GM19324 (cell line): ENCODE measurements around the gene LHX3.

Experiments used
- ATAC-seq: cut with Tn5 transposase; IDR thresholded peaks from one replicate; pipeline ENCODE4 v1.9.1; 2021; ENCODE audit warnings: mild to moderate bottlenecking, moderate library complexity; ENCODE audit not compliant: unreplicated experiment, low FRiP score

LHX3 gene

GRCh38 chr9:136211006-136211405, 6.1 kb upstream of the LHX3 start:
- ATAC-seq, result no peak

GRCh38 chr9:136210276-136210675, 5.3 kb upstream of the LHX3 start:
- no peak for ATAC-seq

GRCh38 chr9:136209786-136210185, 4.9 kb upstream of the LHX3 start:
- no peak for ATAC-seq

- ATAC-seq, result no peak
Measured at GRCh38 chr9:136209232-136209631, 4.3 kb upstream of the LHX3 start.

GRCh38 chr9:136208675-136209074, 3.7 kb upstream of the LHX3 start:
- no peak for ATAC-seq

GRCh38 chr9:136207616-136208015, 2.7 kb upstream of the LHX3 start:
- ATAC-seq, result no peak

GRCh38 chr9:136206602-136207275, 1.8 kb upstream of the LHX3 start:
- no peak for ATAC-seq

- no peak for ATAC-seq
Measured at GRCh38 chr9:136205707-136205992, 722 bp upstream of the LHX3 start.

GRCh38 chr9:136204145-136204805, 653 bp downstream of the LHX3 start:
- no peak for ATAC-seq

- no peak for ATAC-seq
Measured at GRCh38 chr9:136203408-136204144, 1.4 kb downstream of the LHX3 start.

GRCh38 chr9:136202454-136203407, 2.2 kb downstream of the LHX3 start:
- no peak for ATAC-seq

- ATAC-seq, result no peak
Measured at GRCh38 chr9:136201609-136202453, 3.1 kb downstream of the LHX3 start.

GRCh38 chr9:136201174-136201573, 3.8 kb downstream of the LHX3 start:
- ATAC-seq, result no peak

- no peak for ATAC-seq
Measured at GRCh38 chr9:136200424-136200823, 4.5 kb downstream of the LHX3 start.

- no peak for ATAC-seq
Measured at GRCh38 chr9:136199391-136200288, 5.3 kb downstream of the LHX3 start.

GRCh38 chr9:136198605-136199083, 6.3 kb downstream of the LHX3 start:
- no peak for ATAC-seq

GRCh38 chr9:136197930-136198604, 6.9 kb downstream of the LHX3 start:
- no peak for ATAC-seq
